Naive thymus-derived CD8-positive, alpha-beta T cell (primary cell): Measurements from ENCODE around the gene GARIN5B. TPM values are rescaled to one million over a fixed set of nuclear protein-coding genes. Genes with fewer than 3 reads are reported as not detected.
A peak's percentile ranks its signal among the peaks of the same experiment; 100 is the strongest.

Experiments
- ATAC-seq, 2 donors: fragments of 150-1000 bp; cut with Tn5 transposase in 1 of 2; sonication (Bioruptor Pico), chemical (Tn5 transposase) in 1 of 2; 1 replicate in 1 of 2; 2 replicates in 1 of 2; pipeline ENCODE4 v1.10.0; 2021; ENCODE audit warnings: mild to moderate bottlenecking in 2 of 2, moderate library complexity in 2 of 2
- POLR2A ChIA-PET: fragments of 350-600 bp; sonication (Branson Sonifier 250); formaldehyde crosslinking; loops from one replicate; lab custom pipeline; 2021; ENCODE audit warnings: antibody characterized with exemption; lab: Charles Lee
- DNase-seq, 10 donors: peaks; one replicate each; pipeline versions ENCODE4 v3.0.0 to v3.0.0-alpha.2; 2020 to 2022
- H3K27ac Mint-ChIP-seq, 10 donors: one replicate each; pipeline ENCODE4 v1.8.0; 2020 to 2022; ENCODE audit warnings: mild to moderate bottlenecking in 10 of 10, mixed read lengths in 10 of 10, moderate library complexity in 4 of 10, inconsistent platforms in 1 of 10
- H3K27me3 Mint-ChIP-seq, 5 donors: one replicate each; pipeline ENCODE4 v1.8.0; 2021 to 2022; ENCODE audit warnings: mixed read lengths in 5 of 5
- H3K36me3 Mint-ChIP-seq, 3 donors: one replicate each; pipeline ENCODE4 v1.8.0; 2020 to 2022; ENCODE audit warnings: mixed read lengths in 3 of 3, mild to moderate bottlenecking in 2 of 3, inconsistent platforms in 1 of 3
- H3K4me1 Mint-ChIP-seq, 4 donors: one replicate each; pipeline ENCODE4 v1.8.0; 2021 to 2022; ENCODE audit warnings: mixed read lengths in 4 of 4
- H3K4me3 Mint-ChIP-seq, 10 donors: one replicate each; pipeline ENCODE4 v1.8.0; 2020 to 2022; ENCODE audit warnings: mild to moderate bottlenecking in 10 of 10, mixed read lengths in 10 of 10, moderate library complexity in 6 of 10, inconsistent platforms in 1 of 10
- H3K9me3 Mint-ChIP-seq, 9 donors: one replicate each; pipeline ENCODE4 v1.8.0; 2020 to 2022; ENCODE audit warnings: mixed read lengths in 9 of 9, mild to moderate bottlenecking in 3 of 9, inconsistent platforms in 1 of 9, moderate library complexity in 1 of 9
- polyA plus RNA-seq, 3 donors: library from polyadenylated mRNA; unstranded; fragments of 300-500 nt; fragmentation: Illumina TruSeq; gene quantifications; one replicate each; pipeline ENCODE4 v1.2.3, GENCODE V29; 2021
- total RNA-seq, 8 experiments: library from RNA in 2 of 8; stranded (reverse) in 2 of 8; gene quantifications; one replicate each; pipeline ENCODE4 v1.2.3 and lab custom pipeline; 2021 to 2026

Gene GARIN5B
- total and polyA plus RNA-seq, 5 experiments from 2014 or later = not detected

DNA sequence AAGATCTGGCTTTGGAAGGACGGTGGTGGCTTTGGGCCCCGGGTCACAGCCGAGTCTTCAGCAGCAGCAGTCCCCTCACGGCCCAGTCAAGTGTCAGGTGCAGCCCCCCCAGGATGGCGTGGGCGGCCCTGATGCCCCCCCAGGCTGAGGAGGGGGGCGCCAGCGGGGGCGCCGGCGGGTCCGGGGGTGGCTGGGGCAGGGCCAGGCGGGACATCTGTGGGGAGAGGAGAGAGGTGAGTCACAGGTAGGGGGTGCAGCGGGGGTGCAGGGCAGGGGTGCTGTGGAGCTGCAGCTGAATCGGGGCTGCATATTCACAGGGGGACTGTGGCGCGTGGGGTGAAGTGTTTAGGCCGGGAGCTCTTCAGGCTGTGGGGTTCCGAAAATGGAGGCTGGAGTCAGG, 2.9 kb upstream of the GARIN5B start:
- Mint-ChIP-seq H3K27me3 (peaks cover 8 to 32% (median 19%) of the 10 kb centered on the region in 5 donors), H3K4me1 (peaks cover 2 to 8% (median 8%) of the 10 kb centered on the region in 4 donors), H3K4me3 (no peak overlapping the region), H3K27ac (no peak overlapping the region), H3K36me3 (peaks cover 0 to 4% (median 3%) of the 10 kb centered on the region in 3 donors), H3K9me3 (peaks cover 0 to 2% (median 0%) of the 10 kb centered on the region in 9 donors)
- POLR2A ChIA-PET = no interaction called here
- ATAC-seq (no peak), DNase-seq (no peak)

GRCh38 chr19:55365245-55365644, 2.2 kb upstream of the GARIN5B start:
- Mint-ChIP-seq H3K36me3 (peaks cover 0 to 3% (median 0%) of the 10 kb centered on the region in 3 donors), H3K27ac (no peak overlapping the region), H3K4me3 (no peak overlapping the region), H3K9me3 (no peaks in the 10 kb centered on the region), H3K4me1 (peaks cover 2 to 7% (median 4%) of the 10 kb centered on the region in 4 donors), H3K27me3 (peaks cover 4 to 26% (median 12%) of the 10 kb centered on the region in 5 donors)
- ATAC-seq (no peak), DNase-seq (no peak)
- POLR2A ChIA-PET = no interaction called here

- H3K4me3 Mint-ChIP-seq = no peak overlapping the region
- DNase-seq = no peak
- H3K9me3 Mint-ChIP-seq = no peaks in the 10 kb centered on the region
These were observed 678 bp downstream of the GARIN5B start for GRCh38 chr19:55362174-55362989.

GRCh38 chr19:55360902-55361301, 2.2 kb downstream of the GARIN5B start:
- Mint-ChIP-seq H3K4me3 (no peak overlapping the region), H3K27ac (no peak overlapping the region), H3K9me3 (no peaks in the 10 kb centered on the region), H3K27me3 (peaks cover 1 to 11% (median 7%) of the 10 kb centered on the region in 5 donors), H3K36me3 (no peaks in the 10 kb centered on the region), H3K4me1 (peaks cover 0 to 2% (median 0%) of the 10 kb centered on the region in 4 donors)
- ATAC-seq (no peak), DNase-seq (no peak)
- POLR2A ChIA-PET = interaction anchor here (1.0 kb wide), 1 partner anchor 21 kb away, joined by 3 read pairs; the partner anchor contains the start of gene KMT5C

More at GRCh38 chr19:55362174-55362989, 678 bp downstream of the GARIN5B start:
- ATAC-seq = no peak
- Mint-ChIP-seq H3K27me3 (peaks cover 0 to 13% (median 6%) of the 10 kb centered on the region in 5 donors), H3K27ac (no peak overlapping the region), H3K36me3 (no peaks in the 10 kb centered on the region), H3K4me1 (no peaks in the 10 kb centered on the region)
- POLR2A ChIA-PET = no interaction called here

DNA sequence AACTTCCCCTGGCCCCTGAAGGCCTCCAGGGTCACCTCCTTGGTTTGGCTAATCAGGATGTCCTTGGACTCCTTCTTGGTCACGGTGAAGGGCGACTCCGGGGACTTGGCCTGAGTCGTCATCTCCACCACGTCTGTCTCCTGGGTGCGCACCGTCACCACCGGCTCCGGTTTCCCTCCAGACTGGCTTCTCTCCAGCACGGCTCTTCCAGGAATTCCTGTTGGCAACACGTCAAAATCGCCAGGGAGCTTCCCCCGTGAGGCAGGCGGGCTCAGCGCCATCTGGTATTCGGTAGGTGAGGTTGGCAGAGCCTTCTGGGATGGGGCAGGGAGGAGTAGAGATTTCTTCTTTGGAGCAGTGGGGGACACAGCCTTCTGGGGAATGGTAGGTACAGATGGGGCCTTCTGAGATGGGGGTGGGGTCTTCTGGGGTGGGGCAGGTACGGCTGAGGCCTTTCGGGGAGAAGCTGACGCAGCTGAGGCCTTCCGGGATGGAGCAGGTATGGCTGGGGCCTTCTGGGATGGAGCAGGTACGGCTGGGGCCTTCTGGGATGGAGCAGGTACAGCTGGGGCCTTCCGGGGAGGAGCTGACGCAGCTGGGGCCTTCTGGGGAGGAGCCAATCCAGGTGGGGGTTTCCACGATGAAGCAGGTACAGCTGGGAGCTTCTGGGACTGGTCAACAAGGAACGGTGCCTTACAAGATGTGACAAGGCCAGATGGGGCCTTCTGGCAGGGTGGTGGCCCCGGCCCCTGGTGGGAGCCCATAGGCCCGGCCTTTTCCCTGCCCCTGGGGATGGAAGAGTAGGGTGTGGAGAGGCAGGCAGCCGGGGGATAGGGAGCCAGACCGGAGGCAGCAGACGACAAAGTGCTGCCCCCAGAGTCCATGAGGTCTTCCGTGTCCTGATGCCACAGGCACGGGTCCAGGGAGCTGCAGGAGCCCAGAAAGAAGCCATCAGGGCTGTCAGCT, 3.8 kb downstream of the GARIN5B start:
- H3K9me3 Mint-ChIP-seq = no peaks in the 10 kb centered on the region
- H3K36me3 Mint-ChIP-seq = no peaks in the 10 kb centered on the region

DNA sequence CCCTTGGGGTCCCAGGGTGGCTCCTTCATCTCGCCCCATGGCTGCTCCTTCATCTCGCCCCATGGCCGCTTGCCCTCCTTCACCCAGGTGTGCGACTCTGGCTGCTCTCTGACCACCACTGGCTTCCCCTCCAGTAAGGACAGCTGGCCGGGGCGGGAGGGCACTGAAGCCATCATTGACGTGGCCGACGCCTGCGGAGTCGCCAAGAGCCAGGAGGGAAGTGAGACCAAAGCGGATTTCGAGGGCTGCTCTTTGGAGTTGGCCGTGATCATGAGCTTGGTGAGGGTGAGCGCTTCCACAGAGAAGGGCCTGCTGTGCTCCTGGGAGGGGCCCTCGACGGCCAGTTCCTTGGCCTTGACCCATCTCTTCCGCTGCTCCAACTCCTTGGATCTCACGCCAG, 4.6 kb downstream of the GARIN5B start:
- Mint-ChIP-seq H3K4me3 (no peak overlapping the region), H3K36me3 (no peaks in the 10 kb centered on the region), H3K9me3 (peaks cover 0 to 2% (median 0%) of the 10 kb centered on the region in 9 donors), H3K27ac (no peak overlapping the region), H3K27me3 (peaks cover 1 to 13% (median 9%) of the 10 kb centered on the region in 5 donors), H3K4me1 (peaks cover 3 to 12% (median 8%) of the 10 kb centered on the region in 4 donors)
- POLR2A ChIA-PET = interaction anchor here (0.6 kb wide), 1 partner anchor 28 kb away, joined by 3 read pairs; no protein-coding TSS in a partner anchor
- ATAC-seq = no peak
- DNase-seq = no peak

More for the DNA sequence above, 3.8 kb downstream of the GARIN5B start:
- Mint-ChIP-seq H3K4me3 (no peak overlapping the region), H3K27me3 (peaks cover 1 to 13% (median 9%) of the 10 kb centered on the region in 5 donors), H3K27ac (no peak overlapping the region), H3K4me1 (peaks cover 3 to 6% (median 5%) of the 10 kb centered on the region in 4 donors)
- DNase-seq = no peak
- ATAC-seq = no peak
- POLR2A ChIA-PET = interaction anchor here (0.7 kb wide), 1 partner anchor 148 kb away, joined by 4 read pairs; no protein-coding TSS in a partner anchor

DNA sequence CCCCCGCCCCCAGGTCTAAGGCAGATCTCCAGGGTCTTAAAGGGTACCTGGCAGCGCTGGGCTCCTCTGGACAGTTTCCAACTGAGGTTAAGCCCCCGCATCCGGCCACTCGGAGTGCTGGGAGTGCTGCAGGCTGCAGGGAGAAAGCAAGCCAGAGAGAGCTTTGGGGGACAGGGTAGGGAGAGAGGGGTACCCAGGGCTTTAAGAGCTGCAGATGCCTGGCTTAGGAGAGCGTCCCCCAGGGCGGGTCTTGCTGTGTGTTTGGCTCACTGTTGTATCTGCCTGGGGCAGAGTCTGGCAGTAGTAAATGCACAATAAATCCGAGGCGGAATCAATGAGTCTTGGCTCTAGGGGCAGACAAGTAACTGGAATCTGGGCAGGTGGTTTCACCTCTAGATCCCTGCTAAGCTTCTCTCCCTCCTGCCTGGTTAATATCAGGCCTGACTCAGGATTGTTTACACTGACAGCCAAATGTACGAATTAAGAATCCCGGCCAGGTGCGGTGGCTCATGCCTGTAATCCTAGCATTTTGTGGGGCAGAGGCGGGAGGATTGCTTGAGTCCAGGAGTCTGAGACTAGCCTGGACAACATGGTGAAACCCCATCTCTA, 7.7 kb downstream of the GARIN5B start:
- H3K27me3 Mint-ChIP-seq = peaks cover 4 to 44% (median 34%) of the 10 kb centered on the region in 5 donors
- H3K4me3 Mint-ChIP-seq = peak overlapping the region in 7 of 10 donors; percentile 14 to 49 (median 33)
- POLR2A ChIA-PET = interaction anchor here (1.0 kb wide), 1 partner anchor 29 kb away, joined by 3 read pairs; no protein-coding TSS in a partner anchor
- peaks cover 21 to 36% (median 25%) of the 10 kb centered on the region in 4 donors for H3K4me1 Mint-ChIP-seq
- ATAC-seq (no peak), DNase-seq (peak in 1 of 10 donors; percentile 12)
- H3K27ac Mint-ChIP-seq = peak overlapping the region in 3 of 10 donors; percentile 18 to 69 (median 22)
- H3K9me3 Mint-ChIP-seq = peaks cover 0 to 2% (median 0%) of the 10 kb centered on the region in 9 donors
- H3K36me3 Mint-ChIP-seq = no peaks in the 10 kb centered on the region

- Mint-ChIP-seq H3K27ac (peak within 1 kb of the TSS in 6 of 10 donors; percentile 18 to 83 (median 60)), H3K4me1 (peaks cover 21 to 36% (median 25%) of the 10 kb centered on the region in 4 donors), H3K27me3 (peaks cover 4 to 48% (median 34%) of the 10 kb centered on the region in 5 donors), H3K9me3 (peaks cover 0 to 2% (median 0%) of the 10 kb centered on the region in 9 donors), H3K4me3 (peak within 1 kb of the TSS; percentile 61 to 86 (median 80)), H3K36me3 (no peaks in the 10 kb centered on the region)
- ATAC-seq = no peak
- peak in 1 of 10 donors; percentile 14 for DNase-seq
- POLR2A ChIA-PET = interaction anchor here (1.0 kb wide), 1 partner anchor 30 kb away, joined by 3 read pairs; no protein-coding TSS in a partner anchor
These were observed 8.3 kb downstream of the GARIN5B start, which contains the start of gene COX6B2 for GRCh38 chr19:55354698-55355212. TSS of gene COX6B2 (minus strand) at chr19:55354719. CDS start at chr19:55354521, 198 bp downstream.

GRCh38 chr19:55353803-55354697, 9.0 kb downstream of the GARIN5B start:
- Mint-ChIP-seq H3K27me3 (peaks cover 4 to 48% (median 34%) of the 10 kb centered on the region in 5 donors), H3K36me3 (no peaks in the 10 kb centered on the region), H3K4me3 (peak overlapping the region; percentile 53 to 86 (median 80)), H3K4me1 (peaks cover 21 to 36% (median 25%) of the 10 kb centered on the region in 4 donors), H3K9me3 (peaks cover 0 to 2% (median 0%) of the 10 kb centered on the region in 9 donors), H3K27ac (peak overlapping the region in 5 of 10 donors; percentile 41 to 83 (median 59))
- ATAC-seq (peak; percentile 69 to 80), DNase-seq (peak; percentile 46 to 77 (median 62))
- POLR2A ChIA-PET = interaction anchor here (0.6 kb wide), 1 partner anchor 270 kb away, joined by 3 read pairs; the partner anchor contains the start of gene ZNF784

DNA sequence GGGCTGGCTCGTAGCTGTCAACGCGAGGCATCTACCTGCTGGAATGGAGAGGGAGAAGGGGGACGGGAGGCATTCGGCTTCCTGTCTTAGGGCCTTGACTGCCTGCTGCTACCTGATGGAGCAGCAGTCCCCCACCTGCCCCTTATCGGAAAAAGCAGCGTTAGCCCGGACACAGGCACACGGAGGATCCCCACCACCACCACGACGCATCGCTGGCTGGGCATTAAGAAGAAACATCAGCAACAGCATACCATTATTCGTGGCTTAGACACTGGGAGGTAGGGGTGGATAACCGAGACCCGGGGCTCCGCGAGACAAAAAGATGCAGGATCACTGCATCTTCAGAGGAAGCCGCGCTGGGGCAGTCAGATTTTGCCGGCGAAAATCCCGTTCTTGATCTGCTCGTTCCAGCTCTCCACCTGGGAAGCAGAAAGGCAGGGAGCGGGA, 9.7 kb downstream of the GARIN5B start:
- H3K4me1 Mint-ChIP-seq = peaks cover 21 to 36% (median 25%) of the 10 kb centered on the region in 4 donors
- H3K36me3 Mint-ChIP-seq = no peaks in the 10 kb centered on the region
- peak overlapping the region in 4 of 10 donors; percentile 1 to 86 (median 58) for H3K27ac Mint-ChIP-seq
- H3K27me3 Mint-ChIP-seq = peaks cover 4 to 48% (median 34%) of the 10 kb centered on the region in 5 donors
- H3K4me3 Mint-ChIP-seq = peak overlapping the region; percentile 61 to 86 (median 80)
- peak in 1 of 10 donors; percentile 21 for DNase-seq
- peaks cover 0 to 2% (median 0%) of the 10 kb centered on the region in 9 donors for H3K9me3 Mint-ChIP-seq
- POLR2A ChIA-PET = interaction anchor here (0.6 to 1.6 kb wide), 3 partner anchors 14 to 271 kb away, joined by 3 to 6 read pairs (median 3); partner anchors contain the start of genes KMT5C and ZNF784
- ATAC-seq = peak; percentile 8 to 15
